ENCODE data around the gene PER1. TPM values are rescaled to one million over a fixed set of nuclear protein-coding genes. Genes with fewer than 3 reads are reported as not detected.

Gene PER1
- total RNA-seq, 1 experiment from 2014 or later, result 25.0 TPM

- intact Hi-C loops (cut with micrococcal nuclease), result no loop called here
- no peak overlapping the region for H3K9ac ChIP-seq (ENCODE audit: low read length)
- ChIA-PET POLR2A (ENCODE audit: unreplicated experiment) (interaction anchor here (0.9 kb wide), 1 partner anchor 48 kb away, joined by 5 read pairs; no protein-coding TSS in a partner anchor), CTCF (interaction anchor here (1.1 kb wide), 1 partner anchor 31 kb away, joined by 6 read pairs; no protein-coding TSS in a partner anchor)
- ATAC-seq (no peak), DNase-seq (no peak)
- H4K20me1 ChIP-seq (ENCODE audit: low read length), result no peaks in the 10 kb centered on the region
- no peaks in the 10 kb centered on the region for H3K79me2 ChIP-seq (ENCODE audit: low read length)
- H3F3A ChIP-seq (ENCODE audit: low read length, unreplicated experiment), result no peaks in the 10 kb centered on the region
- no peaks in the 10 kb centered on the region for H3K27me3 ChIP-seq (ENCODE audit: low read length)
- H3K9me3 ChIP-seq (ENCODE audit: low read length), result no peaks in the 10 kb centered on the region
- BruUV-seq (replicated peaks), result no TSS peak
- H3K4me3 ChIP-seq (ENCODE audit: low read length), result no peak overlapping the region
- H3K4me2 ChIP-seq (ENCODE audit: low read length), result no peak overlapping the region
- no peak overlapping the region for H2AFZ ChIP-seq (ENCODE audit: low read length)
- no peaks in the 10 kb centered on the region for H3K9me2 ChIP-seq (replicated peaks; ENCODE audit: low read length)
- TF ChIP-seq CTCF (conservative IDR thresholded peaks at IDR 0.05; ENCODE audit: low read depth, low read length) (no peak), EZH2phosphoT487 (IDR thresholded peaks at IDR 0.05; ENCODE audit: borderline replicate concordance, low read length) (no peak), EZH2 (IDR thresholded peaks at IDR 0.05; ENCODE audit: low read length, unreplicated experiment) (no peak)
- peaks cover 6% of the 10 kb centered on the region; the same call in 1 of the 2 replicates for H3K4me1 ChIP-seq (ENCODE audit: insufficient read depth, low read length)
- H3K27ac ChIP-seq (ENCODE audit: low read length), result no peak overlapping the region
- H3K36me3 ChIP-seq (ENCODE audit: low read depth, low read length), result no peaks in the 10 kb centered on the region
These were observed 47.3 kb downstream of the PER1 start for GRCh38 chr17:8104911-8105310.

- TF ChIP-seq CTCF (conservative IDR thresholded peaks at IDR 0.05; ENCODE audit: low read depth, low read length), result no peak
- TF ChIP-seq EZH2 (IDR thresholded peaks at IDR 0.05; ENCODE audit: low read length, unreplicated experiment), result no peak
- TF ChIP-seq EZH2phosphoT487 (IDR thresholded peaks at IDR 0.05; ENCODE audit: borderline replicate concordance, low read length), result no peak
- no peak overlapping the region for H3K4me2 ChIP-seq (ENCODE audit: low read length)
- no peaks in the 10 kb centered on the region for H3K27me3 ChIP-seq (ENCODE audit: low read length)
- no peaks in the 10 kb centered on the region for H3K79me2 ChIP-seq (ENCODE audit: low read length)
- H3K9me3 ChIP-seq (ENCODE audit: low read length), result no peaks in the 10 kb centered on the region
- no peak overlapping the region for H3K4me3 ChIP-seq (ENCODE audit: low read length)
- H4K20me1 ChIP-seq (ENCODE audit: low read length), result no peaks in the 10 kb centered on the region
- DNase-seq (peak; percentile 49), ATAC-seq (peak; percentile 56; the same call in 1 of the 2 replicates)
- no peaks in the 10 kb centered on the region for H3K36me3 ChIP-seq (ENCODE audit: low read depth, low read length)
- H3K9ac ChIP-seq (ENCODE audit: low read length), result no peak overlapping the region
- H3K27ac ChIP-seq (ENCODE audit: low read length), result no peak overlapping the region
- no TSS peak for BruUV-seq (replicated peaks)
- ChIA-PET CTCF (no interaction called here), POLR2A (ENCODE audit: unreplicated experiment) (no interaction called here)
- intact Hi-C loops (cut with micrococcal nuclease), result no loop called here
- no peak overlapping the region for H2AFZ ChIP-seq (ENCODE audit: low read length)
- H3K9me2 ChIP-seq (replicated peaks; ENCODE audit: low read length), result no peaks in the 10 kb centered on the region
- H3K4me1 ChIP-seq (ENCODE audit: insufficient read depth, low read length), result peaks cover 6% of the 10 kb centered on the region; the same call in 1 of the 2 replicates
- no peaks in the 10 kb centered on the region for H3F3A ChIP-seq (ENCODE audit: low read length, unreplicated experiment)
These were observed 48.7 kb downstream of the PER1 start for GRCh38 chr17:8103549-8103948.

GRCh38 chr17:8101721-8102120 lies 50.5 kb downstream of the PER1 start:
- no peak overlapping the region for H2AFZ ChIP-seq (ENCODE audit: low read length)
- H3K27me3 ChIP-seq (ENCODE audit: low read length), result no peaks in the 10 kb centered on the region
- no peak overlapping the region for H3K4me2 ChIP-seq (ENCODE audit: low read length)
- TF ChIP-seq CTCF (conservative IDR thresholded peaks at IDR 0.05; ENCODE audit: low read depth, low read length), result no peak
- no peak for TF ChIP-seq EZH2 (IDR thresholded peaks at IDR 0.05; ENCODE audit: low read length, unreplicated experiment)
- TF ChIP-seq EZH2phosphoT487 (IDR thresholded peaks at IDR 0.05; ENCODE audit: borderline replicate concordance, low read length), result no peak
- H3F3A ChIP-seq (ENCODE audit: low read length, unreplicated experiment), result no peaks in the 10 kb centered on the region
- H4K20me1 ChIP-seq (ENCODE audit: low read length), result no peaks in the 10 kb centered on the region
- no peaks in the 10 kb centered on the region for H3K79me2 ChIP-seq (ENCODE audit: low read length)
- CTCF ChIA-PET, result no interaction called here
- H3K4me1 ChIP-seq (ENCODE audit: insufficient read depth, low read length), result peaks cover 6% of the 10 kb centered on the region; the same call in 1 of the 2 replicates
- ATAC-seq (no peak), DNase-seq (no peak)
- H3K9me3 ChIP-seq (ENCODE audit: low read length), result no peaks in the 10 kb centered on the region
- BruUV-seq (replicated peaks), result no TSS peak
- POLR2A ChIA-PET (ENCODE audit: unreplicated experiment), result no interaction called here
- H3K9me2 ChIP-seq (replicated peaks; ENCODE audit: low read length), result no peaks in the 10 kb centered on the region
- H3K4me3 ChIP-seq (ENCODE audit: low read length), result no peak overlapping the region
- no peaks in the 10 kb centered on the region for H3K36me3 ChIP-seq (ENCODE audit: low read depth, low read length)
- no peak overlapping the region for H3K27ac ChIP-seq (ENCODE audit: low read length)
- H3K9ac ChIP-seq (ENCODE audit: low read length), result no peak overlapping the region
- intact Hi-C loops (cut with micrococcal nuclease), result no loop called here
